Sigmoid colon (tissue), 4 donors: ENCODE measurements around the gene USP40.

Experiments
- CTCF ChIP-seq, 4 experiments: fragments of 450-650 bp in 3 of 4; fragments of 200-600 bp in 1 of 4; IDR thresholded peaks; one replicate each; pipeline ENCODE4 v1.5.1; 2016 to 2019; ENCODE audit warnings: antibody characterized with exemption in 4 of 4, mild to moderate bottlenecking in 3 of 4, moderate library complexity in 2 of 4
- POLR2A ChIP-seq, 2 donors: fragments of 450-650 bp; IDR thresholded peaks; one replicate each; pipeline ENCODE4 v1.6.1; 2016; ENCODE audit warnings: antibody characterized with exemption in 2 of 2, mild to moderate bottlenecking in 2 of 2, moderate library complexity in 2 of 2
- POLR2AphosphoS5 ChIP-seq, 4 donors: sonication (generic); formaldehyde crosslinking; IDR thresholded peaks; one replicate each; pipeline ENCODE4 v1.6.1; 2017; ENCODE audit warnings: antibody characterized with exemption in 4 of 4

DNA sequence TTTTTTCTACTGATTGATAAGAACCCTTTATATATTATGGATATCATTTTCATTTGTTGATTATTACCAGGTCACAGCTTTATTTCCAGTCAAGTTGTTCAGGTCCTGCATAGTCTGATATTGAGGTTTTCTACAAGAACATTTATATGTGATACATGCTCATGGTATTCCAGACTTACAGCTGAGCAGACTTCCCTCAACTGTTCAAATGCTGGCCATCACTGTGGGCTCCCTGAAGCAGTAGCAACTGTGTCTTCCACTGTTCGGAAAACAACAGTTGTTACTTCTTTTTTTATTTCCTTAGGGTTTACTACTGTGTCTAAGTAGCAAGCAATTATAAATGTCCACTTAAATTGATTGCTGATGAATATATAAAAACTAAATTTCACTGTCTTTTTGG lies 132.8 kb downstream of the USP40 start:
- TF ChIP-seq CTCF (IDR thresholded peaks at IDR 0.05) (no peak), POLR2AphosphoS5 (IDR thresholded peaks at IDR 0.05) (no peak), POLR2A (IDR thresholded peaks at IDR 0.05) (no peak)
